Midbrain (tissue), 1 donor: ENCODE data around the gene CDCP2.

Experiments
- DNase-seq: peaks from one replicate; lab custom pipeline; 2025; lab: John Stamatoyannopoulos, UW

The CDCP2 gene

DNA sequence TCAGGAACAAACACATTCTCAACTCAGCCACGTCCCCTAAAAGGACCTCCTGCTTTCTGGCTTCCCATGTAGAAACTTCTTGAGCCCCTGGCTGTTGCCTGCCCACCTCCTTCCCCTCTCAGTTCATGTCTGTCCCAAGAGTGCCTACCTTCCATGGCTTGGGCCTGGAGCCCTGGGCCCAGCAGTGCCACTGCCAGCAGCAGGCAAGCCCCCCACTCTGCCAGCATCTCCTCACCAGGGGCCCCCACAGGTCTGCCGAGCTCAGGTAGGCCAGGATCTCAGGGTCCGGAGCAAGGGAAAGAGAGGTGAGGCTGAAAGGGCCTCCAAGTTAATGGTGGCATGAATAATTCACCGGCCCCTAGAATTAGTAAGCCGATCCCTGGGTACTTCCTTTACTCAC is at the start of gene CDCP2:
Gene CDCP2 (minus strand): TSS at position 305 of the 400 bp plus-strand sequence. CDS start 78 bp downstream, at position 227.
- DNase-seq: no peak

DNA sequence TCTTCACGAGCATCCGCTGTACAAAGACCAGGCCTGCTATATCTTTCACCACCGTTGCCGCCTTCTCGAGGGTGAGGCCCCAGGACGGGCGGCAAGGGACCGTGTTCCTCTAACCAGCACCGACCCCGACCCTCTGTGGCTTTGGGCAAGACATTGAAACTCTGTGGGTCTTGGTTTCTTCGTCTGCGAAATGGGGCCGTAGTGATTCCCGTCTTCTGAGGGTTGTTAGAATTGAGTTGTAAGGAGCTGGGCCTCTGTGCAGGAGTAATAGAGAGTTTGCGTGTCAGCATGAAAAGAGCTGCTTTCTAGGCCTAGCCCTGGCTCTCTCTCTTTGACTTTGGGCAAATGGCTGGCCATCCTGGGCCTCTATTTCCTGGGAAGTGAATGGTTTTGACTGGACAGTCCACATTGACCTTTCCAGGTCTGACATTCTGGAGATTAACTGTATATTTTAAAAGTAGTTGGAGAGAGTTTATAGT is 47.8 kb upstream of the CDCP2 start:
- DNase-seq: no peak

DNA sequence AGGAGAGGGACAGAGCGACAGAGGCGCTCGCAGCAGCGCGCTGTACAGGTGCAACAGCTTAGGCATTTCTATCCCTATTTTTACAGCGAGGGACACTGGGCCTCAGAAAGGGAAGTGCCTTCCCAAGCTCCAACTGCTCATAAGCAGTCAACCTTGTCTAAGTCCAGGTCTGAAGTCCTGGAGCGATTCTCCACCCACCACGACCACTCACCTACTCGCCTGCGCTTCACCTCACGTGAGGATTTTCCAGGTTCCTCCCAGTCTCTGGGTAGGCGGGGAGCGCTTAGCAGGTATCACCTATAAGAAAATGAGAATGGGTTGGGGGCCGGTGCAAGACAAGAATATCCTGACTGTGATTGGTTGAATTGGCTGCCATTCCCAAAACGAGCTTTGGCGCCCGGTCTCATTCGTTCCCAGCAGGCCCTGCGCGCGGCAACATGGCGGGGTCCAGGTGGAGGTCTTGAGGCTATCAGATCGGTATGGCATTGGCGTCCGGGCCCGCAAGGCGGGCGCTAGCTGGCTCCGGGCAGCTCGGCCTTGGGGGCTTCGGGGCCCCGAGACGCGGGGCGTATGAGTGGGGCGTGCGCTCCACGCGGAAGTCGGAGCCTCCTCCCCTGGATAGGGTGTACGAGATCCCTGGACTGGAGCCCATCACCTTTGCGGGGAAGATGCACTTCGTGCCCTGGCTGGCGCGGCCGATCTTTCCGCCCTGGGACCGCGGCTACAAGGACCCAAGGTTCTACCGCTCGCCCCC is 47.1 kb upstream of the CDCP2 start, which contains the start of the genes CYB5RL and MRPL37:
Gene CYB5RL (minus strand): TSS at position 266 of the 754 bp plus-strand sequence. CDS start 4,414 bp downstream, outside the sequence.
Gene MRPL37 (plus strand): TSS at position 403 of the 754 bp plus-strand sequence. CDS start 77 bp downstream, at position 480.
- DNase-seq: peak; percentile 94

DNA sequence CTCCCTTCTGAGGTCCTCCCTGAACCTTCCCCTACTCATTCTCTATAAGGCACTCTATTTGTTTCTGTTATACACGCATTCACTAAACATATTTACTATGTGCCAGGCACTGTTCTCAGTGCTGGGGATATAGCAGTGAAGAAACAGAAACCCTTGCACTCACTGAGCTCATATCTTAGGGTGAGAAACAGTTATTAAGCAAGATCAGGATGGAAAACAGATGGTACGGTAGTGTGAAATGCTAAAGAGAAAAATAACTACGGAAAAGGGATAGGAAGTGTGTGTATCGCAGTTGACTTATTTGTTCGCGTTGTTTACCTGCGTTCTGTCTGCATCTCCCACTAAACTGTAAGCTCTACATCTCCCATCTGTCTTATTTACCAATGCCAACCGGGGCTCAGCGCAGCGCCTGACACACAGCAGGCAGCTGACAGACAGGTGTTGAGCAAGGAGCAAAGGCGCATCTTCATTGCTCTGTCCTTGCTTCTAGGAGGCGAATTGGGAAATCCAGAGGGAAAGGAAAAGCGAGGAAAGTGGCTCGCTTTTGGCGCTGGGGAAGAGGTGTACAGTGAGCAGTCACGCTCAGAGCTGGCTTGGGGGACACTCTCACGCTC is 46.5 kb upstream of the CDCP2 start:
- no peak for DNase-seq

DNA sequence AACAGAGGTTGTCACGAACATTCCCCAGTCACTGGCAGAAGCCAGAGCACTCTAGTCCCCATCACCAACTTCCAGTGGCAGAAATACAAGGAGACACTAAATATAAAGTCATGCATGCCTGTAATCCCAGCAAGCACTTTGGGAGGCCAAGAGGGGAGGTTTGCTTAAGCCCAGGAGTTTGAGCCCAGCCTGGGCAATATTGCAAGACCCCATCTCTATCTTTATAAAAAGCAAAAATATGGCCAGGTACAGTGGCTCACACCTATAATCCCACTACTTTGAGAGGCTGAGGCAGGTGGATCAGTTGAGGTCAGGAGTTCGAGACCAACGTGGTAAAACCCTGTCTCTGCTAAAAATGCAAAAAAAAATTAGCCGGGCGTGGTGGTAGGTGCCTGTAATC is 40.7 kb upstream of the CDCP2 start:
- no peak for DNase-seq

DNA sequence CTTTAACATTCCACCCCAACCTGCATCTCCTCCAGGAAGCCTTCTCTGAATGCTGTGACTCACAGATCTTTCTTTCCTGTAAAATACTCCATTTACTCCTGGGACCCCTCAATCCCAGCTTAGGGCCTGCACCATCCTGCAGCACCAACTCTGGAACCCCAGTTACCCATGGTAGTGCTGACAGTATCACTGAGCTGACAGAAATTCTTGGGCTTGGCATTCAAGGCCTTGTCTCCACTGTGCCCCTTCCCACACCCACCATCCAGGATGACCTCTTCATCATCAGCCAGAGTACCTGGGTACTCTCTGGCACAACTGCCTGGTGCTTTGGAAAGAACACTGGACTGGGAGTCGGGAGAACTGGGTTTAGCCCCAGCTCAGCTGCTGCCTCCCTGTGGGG is 38.7 kb upstream of the CDCP2 start:
- DNase-seq: no peak

DNA sequence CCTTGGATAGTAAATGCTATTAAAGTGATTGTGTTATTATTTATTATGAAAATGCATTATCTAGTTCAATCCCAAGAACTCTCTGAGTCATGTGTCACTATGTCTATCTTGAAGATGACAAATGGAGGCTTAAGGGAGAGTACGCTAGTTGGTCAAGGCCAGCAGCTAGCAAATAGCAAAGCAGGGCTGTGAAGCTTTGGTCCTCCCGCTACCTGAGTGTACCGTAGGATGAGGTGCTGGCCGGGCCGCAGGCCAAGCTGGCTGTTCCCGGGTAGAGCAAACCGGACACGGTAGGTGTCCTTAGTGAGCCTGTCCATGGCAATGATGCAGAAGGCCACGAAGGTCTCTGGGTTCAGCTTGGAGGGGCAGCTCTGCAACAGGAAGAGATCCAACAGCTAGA is 37.7 kb upstream of the CDCP2 start:
- DNase-seq: no peak

DNA sequence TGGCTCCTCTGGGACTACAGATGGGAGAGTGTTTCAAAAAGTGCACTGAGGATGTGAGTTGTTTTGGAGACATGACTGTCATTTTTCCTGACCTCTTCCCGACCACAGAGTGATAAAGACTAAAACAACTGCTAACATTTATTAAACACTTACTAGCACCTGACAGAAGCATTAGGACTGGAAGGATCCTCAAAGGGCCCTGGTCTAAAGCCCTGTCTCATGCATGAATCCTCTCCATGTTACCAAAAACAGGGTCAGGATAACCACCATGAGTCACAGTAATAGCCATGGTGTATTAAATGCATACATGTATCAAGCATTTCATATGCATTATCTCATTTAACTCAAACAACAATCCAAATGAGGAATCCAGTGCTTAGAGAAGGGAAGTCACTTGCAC is 35.5 kb upstream of the CDCP2 start:
- DNase-seq: no peak

DNA sequence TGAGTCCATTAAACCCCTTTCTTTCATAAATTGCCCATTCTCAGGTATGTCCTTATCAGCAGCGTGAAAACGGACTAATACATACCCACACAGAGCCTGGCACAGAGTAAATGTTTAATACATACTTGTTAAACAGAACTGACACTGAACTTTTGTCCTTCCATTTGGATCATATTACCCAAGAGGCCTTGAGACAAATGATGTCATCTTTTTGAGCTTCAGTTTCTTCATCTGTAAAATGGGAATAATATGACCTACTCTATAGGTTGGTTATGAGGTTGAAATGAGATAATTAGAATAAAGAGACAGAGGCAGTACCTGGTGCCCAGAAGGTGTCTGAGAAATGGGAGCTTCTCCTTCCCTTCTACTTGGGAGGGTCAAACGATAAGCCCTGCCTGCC is 33.3 kb upstream of the CDCP2 start:
- DNase-seq: no peak

DNA sequence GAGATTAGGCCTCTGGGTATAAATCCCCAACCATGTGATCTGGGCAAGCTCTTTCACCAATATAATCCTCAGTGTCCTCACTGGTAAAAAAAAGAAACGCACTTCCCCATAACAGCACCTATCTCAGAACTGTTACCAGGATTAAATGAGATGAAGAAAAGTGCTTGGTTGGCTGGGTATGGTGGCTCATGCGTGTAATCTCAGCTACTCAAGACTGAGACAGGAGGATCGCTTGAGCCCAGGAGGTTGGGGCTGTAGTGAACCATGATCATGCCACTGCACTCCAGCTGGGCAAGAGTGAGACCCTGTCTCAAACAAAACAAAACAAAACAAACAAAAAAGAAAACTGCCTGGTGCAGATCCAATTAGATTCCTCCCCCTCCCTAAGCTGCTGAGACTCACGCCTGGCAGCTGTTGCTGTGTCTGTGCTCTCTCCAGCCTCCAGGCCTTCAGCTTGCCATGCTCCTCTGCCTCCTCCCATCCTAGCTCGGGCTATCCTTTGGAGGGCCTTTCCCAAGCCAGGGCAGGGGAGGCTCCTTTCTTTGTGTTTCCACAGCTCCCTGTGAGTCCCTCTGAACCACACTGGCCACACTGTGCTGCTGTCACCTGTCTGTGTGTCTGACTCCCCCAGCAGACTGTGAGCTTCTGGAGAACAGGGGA is 28.0 kb upstream of the CDCP2 start:
- DNase-seq: no peak

DNA sequence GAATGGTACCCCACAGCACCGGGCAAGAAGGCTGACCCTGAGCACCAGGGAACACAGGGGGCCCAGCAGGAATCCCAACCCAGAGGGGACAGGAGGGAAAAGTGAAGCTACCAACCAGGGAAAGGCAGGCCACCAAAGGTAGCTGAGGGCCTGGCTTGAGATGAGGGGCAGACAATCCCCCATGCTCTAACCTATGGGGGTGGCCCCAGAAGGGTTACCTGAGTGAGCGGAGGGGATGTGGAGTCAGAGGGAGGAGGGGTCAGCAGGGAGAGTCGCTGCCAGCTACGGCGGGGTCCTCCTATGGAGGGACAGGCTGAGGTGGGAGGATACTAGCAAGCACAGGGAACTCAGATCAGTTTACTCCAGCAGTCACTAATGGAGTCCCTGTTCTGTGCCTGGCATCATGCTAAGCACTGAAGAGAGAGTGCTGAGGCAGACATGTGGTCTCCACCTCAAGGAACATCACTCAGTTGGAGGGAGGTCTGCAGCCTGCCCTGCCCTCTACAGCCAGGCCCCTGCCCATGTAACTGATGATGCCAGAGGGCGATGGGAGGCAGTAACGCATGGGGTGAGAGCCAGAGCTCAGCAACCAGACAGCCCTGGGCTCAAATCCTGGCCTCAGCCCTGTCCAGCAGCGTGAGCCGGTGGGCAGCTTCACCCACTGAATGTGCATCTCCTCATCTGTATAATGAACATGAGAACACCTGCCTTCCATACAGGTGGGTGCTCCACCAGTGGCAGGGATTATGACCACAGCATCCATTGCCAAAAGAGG is 25.7 kb upstream of the CDCP2 start:
- no peak for DNase-seq

DNA sequence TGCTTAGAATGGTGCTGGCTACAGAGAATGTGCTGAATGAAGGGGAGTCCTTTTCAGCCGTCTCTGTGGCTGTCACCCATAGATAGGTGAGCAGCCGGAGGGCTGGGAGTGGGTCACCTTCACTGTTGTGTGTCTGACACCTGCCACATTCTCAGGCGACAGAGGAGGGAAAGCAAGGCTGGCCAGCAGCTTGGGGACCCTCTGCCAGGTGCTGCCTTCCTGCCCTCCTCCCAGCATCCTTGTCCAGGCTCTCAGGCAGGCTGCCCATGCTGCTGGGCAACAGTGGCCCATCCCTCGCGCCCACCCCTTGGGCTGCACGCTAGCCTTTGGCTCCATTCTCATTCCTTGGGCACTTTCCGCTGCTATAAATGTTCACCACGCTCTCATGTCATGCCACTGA is 24.9 kb upstream of the CDCP2 start:
- DNase-seq: no peak

DNA sequence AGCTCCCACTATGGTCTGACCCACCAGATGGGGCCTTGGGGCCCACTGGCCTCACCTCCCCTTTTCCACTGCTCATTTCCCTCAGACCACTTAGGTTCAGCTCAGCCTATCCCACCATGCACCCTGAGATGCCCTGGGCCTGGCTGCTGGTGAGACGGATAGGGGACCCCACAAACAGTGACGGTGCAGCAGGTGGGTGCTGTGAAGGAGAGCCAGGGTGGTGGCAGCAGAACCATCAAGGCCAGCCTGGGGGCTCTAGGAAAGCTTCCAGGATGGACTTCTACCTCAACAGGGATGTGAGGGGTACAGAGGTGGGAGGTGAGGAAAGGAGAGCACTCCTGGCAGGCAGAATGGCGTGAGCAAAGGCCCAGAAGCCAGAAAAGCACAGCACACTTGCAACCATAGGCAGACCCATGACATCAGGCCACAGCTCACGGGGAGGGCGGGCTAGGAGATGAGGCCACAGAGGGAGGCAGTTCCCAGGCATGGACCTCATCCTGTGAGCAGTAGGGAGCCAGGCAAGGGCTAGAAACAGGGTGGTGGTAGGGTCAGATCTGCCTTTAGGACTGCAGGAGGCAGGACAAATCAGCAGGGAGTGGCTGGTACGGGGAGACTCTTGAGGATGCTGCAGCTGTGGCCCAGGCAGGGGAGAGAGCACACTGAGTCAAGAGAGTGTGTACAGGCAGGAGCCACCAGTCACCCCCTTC is 24.0 kb upstream of the CDCP2 start:
- DNase-seq: no peak

DNA sequence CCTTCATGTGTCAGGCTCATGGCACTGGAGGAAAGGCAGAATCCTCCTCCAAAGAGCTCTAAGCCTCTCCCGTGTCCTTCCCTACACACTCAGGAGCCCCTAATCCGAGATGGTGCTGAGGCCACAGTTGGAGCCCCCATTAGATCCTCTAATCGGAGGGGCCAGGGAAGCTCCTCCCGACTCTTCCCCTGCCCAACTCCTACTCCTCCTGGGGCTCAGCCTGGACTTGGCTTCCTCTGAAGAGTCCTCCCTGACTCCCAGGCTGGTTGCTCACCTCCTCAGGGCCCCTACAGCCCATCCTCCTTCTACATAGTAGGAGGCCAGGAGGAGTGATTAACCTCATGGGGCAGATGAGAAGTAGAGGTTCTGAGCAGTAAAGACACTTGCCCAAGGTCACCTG is 21.3 kb upstream of the CDCP2 start:
- DNase-seq: no peak

DNA sequence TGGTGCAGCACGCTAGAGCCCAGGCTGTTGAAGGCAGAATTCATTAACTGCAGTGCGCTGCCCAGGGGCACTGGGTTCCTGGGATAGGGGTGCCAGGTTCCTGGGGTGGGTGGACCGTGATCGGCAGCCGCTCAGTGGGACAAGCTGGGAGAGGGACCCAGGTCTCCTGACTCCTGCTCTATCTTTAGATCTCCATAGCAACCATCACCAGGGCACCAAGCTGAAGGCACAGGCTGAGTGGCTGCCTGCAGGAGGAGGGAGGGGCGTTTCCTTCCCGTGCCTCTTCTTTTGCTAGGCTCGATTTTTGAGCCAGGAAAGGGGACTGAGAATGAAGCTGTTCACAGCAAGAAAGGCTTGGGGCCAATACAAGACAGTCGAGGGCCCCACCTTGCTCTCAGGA is 20.9 kb upstream of the CDCP2 start:
- DNase-seq: no peak

DNA sequence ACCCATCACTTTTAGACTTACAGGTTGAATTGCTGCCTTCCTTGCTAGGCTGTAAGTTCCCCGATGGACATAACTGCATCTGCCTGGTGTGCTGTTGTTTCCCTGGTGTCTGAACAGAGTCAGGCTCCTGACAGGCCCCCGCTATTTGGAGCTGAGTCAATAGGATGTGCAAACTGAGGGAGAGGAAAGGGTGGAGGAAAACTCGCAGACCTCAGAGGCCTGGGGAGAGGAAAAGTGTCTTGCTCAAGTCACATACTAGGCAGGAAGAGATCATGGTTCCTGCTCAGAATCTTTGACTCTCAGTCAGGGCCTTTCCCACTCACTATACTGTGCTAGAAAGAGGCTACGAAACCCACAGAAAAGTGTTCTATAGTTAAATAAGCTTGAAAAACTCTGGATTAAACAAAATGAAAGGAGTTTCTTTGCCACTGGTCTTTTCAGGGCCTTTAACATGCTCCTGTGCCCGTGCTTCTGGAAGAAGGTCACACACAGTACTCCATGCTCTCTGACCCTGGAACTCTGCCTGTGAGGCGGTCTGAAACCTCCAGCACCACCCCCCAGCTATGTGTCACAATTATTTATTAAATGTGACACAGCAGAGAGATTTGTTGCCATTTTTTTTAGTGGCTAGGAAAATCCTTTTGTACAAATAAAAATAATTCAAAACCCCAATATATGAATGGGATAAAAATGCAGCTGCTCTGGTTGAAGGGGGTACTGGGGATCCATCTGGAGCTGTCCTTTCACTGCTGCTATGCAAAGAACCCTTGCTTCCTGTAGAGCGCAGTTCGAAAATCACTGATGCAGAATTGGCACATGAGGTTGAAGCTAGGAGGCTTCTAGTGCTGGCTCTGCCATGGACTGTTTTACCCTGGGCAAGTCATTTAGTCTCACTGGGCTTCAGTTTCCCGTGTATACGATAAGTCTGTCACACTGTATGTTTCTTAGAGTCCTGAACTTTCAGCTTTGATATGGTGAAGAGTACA is 20.1 kb upstream of the CDCP2 start:
- DNase-seq: no peak

DNA sequence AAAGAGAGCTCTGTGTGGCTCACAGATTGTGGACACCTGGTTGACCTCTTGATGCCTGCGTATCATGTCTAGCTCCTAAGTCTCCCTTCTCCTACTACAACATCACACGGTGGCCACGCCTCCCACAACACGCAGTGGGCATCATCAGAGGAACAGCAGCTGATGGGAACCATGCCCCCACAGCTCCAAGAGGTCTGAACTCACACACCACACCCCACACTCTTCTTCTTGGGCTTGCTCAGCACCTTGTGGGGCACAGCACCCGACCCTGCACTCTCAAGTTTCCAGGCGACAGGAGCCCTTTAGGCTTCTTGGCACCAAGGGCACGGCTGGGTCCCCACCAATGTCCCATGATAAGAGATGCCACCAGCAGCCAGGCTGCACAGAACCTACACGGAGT is 18.8 kb upstream of the CDCP2 start:
- DNase-seq: no peak

DNA sequence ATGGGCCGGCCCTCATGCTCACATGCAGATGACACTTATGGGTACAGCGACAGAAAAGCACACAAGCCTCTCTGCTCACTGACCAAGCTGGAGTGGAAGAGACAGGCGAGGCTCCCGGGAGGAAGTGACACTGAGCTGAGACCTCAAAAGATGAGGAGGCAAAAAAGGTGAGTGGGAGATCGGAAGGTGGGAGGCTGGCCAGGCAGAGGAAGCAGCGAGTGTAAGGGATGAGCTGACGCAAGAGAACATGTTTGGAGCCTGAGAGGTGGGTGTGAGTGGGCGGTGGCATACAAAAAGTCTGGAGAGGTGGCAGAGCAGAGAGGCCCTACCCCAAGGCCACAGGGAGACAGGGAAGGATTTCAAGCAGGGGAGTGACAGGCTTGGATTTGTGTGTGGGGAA is 18.2 kb upstream of the CDCP2 start:
- no peak for DNase-seq

DNA sequence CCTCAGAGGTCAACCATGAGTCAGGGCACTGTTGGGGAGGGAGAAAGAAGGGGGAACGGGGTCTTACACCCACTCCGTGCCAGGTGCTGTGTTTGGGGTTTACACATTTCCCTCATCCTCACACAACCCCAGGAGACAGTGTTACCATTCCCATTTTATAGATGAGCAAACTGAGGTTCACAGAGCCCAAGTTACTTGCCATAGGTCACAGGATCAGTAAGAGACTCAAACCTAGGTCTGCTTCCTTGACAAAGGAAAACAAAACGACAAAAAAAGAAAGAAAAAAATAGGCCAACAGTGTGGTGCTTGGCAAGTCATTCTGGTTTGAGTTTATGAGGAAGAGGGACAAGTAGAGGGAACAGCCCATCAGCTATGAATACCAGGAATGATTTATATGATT is 16.3 kb upstream of the CDCP2 start:
- DNase-seq: no peak
